NCI-H1417 (cell line): ENCODE results near the gene SQOR.

Source experiments
- DNase-seq, 3 experiments: peaks; one replicate each; lab custom pipeline; 2025; lab: John Stamatoyannopoulos, UW

The SQOR gene

GRCh38 chr15:45634432-45635190 lies at the start of gene SQOR:
Gene SQOR (plus strand): TSS chr15:45635029. CDS start chr15:45658924, 23,895 bp downstream.
- DNase-seq: peak in 2 of 3 experiments; percentile 36 to 52

DNA sequence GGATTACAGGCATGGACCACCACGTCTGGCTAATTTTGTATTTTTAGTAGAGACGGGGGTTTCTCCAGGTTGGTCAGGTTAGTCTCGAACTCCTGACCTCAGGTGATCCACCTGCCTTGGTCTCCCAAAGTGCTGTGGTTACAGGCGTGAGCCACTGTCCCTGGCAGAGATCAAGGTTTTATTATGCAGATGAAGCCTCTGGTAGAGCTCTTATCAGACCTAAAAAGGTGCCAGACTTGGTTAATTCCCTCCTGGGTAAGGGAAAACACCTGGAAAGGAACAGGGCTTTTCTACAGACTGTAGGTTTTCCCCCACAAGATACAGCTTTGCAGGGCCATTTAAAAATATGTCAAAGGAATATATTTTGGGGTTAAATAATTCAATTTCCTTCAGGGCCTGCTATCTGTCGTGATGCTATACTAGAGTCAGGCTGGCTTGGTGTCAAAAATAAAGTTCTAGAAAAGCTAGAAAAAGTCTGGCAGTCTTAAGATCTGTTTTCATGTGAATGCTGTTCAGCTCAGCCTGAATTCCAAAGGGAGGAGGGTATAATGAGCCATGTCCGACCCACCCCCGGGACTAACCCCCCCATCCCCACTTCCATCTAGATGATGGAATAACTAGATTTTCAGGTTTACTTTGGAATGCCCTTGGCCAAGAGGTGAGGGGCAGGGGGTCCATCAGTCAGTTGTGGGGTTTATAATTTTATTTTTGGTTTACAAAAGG lies 49.6 kb upstream of the SQOR start:
- no peak for DNase-seq

DNA sequence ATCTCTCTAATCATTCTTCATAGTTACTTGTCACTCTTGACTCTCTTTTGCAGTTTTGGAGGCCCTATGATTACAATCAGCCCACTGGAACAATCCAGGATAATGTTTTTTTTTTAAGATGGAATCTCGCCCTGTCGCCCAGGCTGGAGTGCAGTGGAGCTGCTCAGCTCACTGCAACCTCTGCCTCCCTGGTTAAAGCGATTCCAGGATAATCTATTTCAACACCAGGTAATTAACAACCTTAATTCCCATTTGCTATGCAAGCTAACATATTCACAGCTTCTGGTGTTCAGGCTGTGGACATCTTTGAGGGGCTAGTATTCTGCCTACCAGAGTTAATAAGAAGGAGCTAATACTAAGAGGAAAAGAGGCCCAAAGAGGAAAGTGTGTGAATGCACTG lies 48.7 kb upstream of the SQOR start:
- DNase-seq: no peak

GRCh38 chr15:45586601-45587094 lies 48.2 kb upstream of the SQOR start:
- no peak for DNase-seq

- DNase-seq: peak; percentile 80 to 92 (median 84)
Observed at GRCh38 chr15:45587095-45587862, 47.5 kb upstream of the SQOR start, which contains the start of gene BLOC1S6. Gene BLOC1S6 (plus strand): TSS chr15:45587379. CDS start chr15:45587444, 65 bp downstream.

DNA sequence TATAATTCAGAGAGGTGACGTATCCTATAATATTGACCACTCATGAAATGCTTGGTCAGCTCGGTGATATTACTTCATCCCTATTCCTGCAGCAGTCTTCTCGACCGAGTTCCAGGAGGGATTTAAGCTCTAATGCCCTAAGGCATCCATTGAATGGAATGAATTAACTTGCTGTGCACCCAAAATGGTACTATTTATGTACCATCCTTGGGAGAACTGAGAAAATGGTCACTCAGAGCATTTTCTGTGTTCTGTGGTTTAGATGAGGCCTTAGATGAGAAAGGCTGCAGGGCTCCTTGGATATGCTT lies 47.0 kb upstream of the SQOR start:
- DNase-seq: no peak

DNA sequence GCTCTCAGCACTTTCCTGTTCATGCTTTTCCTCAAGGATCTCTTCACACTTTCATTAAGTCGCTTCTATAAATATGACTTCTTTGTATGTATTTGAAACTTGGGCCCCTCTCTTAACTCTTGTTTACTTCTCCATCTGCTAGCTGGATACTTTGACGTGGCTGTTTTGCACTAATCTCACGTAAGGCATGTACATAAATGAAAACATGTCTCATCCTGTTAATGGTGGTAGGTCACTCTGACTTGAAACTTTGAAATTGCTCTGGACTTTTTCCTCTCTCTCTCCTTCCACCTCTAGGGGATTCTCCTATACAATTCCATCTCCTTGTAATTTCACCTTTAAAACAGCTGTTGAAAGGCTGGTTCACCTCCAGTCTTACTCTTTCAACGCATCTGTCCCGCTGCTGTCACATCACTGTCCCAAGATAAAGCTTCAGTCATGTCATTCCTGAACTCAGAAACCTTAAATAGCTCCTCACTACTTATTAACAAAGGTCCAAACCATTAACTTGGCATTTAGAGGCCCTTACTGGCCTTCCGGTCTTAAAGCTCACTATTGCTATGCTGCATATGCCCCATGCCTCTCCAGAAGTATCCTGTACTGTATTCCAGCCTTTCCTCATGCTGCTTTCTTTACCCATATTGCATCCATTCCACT lies 46.5 kb upstream of the SQOR start:
- DNase-seq: no peak

GRCh38 chr15:45589256-45589655 lies 45.6 kb upstream of the SQOR start:
- DNase-seq: no peak

DNA sequence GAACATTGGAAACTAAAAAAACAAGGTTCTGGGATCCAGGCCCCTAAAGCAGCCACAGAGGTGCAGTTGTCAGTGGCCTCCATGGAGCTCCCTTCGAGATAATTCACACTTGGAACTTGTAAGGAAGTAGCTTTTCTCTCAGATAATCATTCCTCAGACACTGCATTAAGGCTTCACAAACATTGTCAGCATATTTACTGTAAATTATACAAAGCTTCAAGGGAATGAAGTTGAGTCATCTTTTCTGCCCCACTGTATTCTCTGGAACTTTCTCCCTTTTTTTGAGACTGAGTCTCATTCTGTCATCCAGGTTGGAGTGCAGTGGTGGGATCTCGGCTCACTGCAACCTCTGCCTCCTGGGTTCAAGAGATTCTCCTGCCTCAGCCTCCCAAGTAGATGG lies 40.5 kb upstream of the SQOR start:
- no peak for DNase-seq

DNA sequence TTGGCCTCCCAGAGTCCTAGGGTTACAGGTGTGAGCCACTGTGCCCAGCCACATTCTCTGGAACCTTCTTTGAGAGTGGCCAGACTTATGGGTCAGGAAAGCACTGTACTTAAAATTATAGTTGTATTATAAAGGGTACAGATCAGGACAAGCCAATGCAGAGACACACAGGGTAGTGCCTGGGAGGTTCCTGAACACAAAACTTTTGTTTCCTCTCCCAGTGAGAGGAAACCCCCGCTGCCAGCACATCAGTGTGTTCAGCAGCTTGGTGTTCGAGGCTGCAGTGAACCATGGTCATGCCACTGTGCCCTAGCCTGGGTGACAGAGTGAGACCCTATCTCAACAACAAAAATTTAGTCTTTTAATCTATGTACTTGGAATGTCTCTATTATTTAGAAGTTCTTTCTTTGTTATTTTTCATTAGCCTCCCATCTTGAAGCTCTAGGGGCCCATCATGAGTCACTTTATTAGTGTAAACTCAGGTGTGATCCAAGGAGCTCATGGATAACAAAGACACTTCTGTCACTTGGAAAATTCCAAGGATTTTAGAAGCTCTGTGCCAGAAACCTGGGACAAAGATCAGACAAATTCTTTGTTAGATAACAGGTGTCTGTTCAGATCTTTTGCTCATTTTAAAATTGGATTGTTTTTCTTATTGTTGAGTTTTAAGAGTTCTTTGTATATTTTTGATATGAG lies 39.8 kb upstream of the SQOR start:
- DNase-seq: no peak

GRCh38 chr15:45603881-45604280 lies 30.9 kb upstream of the SQOR start:
- no peak for DNase-seq

GRCh38 chr15:45604326-45604725 lies 30.5 kb upstream of the SQOR start:
- DNase-seq: no peak

DNA sequence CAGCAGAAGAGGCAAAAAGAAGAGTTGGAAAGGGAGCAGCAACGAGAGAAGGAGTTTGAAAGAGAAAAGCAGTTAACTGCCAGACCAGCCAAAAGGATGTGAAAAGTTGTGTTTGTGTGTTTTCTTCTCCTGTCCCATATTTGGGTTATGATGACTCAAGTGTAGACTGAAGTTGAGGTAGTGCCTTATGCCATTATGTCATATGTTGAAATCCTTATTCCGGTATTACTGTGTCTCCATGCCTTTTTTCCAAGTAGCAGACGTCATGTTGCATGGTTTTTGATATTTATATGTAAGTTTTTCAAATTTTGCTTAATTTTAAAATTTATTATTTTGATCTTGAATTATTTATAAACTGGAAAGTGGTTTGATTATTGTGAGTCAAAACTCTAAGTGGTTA lies 28.4 kb upstream of the SQOR start:
- no peak for DNase-seq

GRCh38 chr15:45606841-45607240 lies 28.0 kb upstream of the SQOR start:
- DNase-seq: no peak

GRCh38 chr15:45611305-45611704 lies 23.5 kb upstream of the SQOR start:
- peak in 1 of 3 experiments; percentile 1 for DNase-seq

DNA sequence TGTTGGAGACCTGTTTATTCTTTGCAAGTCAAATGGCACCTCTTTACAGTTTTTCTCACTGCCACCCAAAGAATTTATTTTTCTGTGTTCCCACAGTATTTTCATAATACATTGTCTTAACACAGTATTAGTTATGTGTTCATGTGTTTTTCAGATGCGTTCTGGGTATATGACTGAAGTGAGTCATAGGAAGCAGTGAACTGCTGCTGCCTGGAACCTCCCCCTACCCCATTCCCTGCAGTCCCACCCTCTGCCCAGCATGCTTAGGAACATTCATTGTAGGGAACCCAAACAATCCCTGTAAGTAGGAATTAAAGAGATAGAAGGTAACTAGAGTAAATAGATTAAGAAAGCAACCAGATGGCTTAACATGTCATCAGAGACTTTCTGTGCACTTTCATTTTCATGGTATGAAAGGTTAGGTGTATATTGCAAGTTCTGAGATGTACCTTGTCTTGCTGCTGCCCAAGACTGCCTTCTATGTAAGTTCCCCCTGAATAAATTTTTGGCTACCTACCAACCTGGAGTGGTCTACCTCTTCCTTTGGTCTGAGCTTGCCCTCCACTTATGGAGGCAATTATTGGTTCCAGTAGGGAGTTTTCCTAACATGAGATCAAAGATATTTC lies 21.9 kb upstream of the SQOR start:
- no peak for DNase-seq

- DNase-seq: peak in 2 of 3 experiments; percentile 22 to 36
Observed at GRCh38 chr15:45616901-45617323, 17.9 kb upstream of the SQOR start.

- DNase-seq: peak in 2 of 3 experiments; percentile 62 to 85
Observed at GRCh38 chr15:45618813-45619212, 16.0 kb upstream of the SQOR start.

DNA sequence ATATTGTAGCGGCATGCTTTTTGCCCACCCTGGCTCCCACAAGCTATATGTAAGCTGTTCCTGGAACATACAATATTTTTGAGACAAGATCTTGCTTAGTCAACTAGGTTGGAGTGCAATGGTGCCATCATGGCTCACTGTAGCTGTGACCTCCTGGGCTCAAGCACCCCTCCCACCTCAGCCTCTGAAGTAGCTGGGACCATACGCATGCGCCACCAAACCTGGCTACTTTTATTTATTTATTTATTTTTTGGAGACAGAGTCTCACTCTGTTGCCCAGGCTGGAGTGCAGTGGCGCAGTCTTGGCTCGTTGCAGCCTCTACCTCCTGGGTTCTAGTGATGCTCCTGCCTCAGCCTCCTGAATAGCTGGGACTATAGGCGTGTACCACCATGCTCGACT lies 6.7 kb upstream of the SQOR start:
- DNase-seq: no peak

DNA sequence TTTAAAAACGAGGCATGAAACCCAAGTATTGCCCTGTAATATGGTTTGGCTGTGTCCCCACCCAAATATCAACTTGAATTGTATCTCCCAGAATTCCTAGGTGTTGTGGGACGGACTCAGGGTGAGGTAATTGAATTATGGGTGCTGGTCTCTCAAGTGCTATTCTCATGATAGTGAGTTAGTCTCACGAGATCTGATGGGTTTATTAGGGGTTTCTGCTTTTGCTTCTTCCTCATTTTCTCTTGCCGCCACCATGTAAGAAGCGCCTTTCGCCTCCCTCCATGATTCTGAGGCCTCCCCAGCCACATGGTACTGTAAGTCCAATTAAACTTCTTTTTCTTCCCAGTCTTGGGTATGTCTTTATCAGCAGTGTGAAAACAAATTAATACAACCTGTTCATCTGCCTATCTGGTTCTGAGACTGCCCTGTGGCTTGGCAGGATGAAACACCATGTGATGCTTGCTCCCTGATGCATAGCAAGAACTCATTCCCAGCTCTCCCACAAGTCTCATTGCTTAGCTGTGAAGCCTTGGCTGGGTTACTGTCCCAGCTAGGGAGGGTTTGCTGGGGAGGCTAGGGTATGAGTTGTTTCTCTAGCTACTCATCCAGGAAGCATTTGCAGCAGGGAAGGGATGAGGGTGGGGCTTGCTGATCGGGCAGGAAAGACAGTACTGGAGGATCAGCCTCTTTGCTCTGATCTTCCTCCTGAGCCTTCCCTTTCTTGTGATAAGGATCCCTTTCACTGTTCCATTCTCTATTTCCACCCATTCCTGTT lies 3.7 kb upstream of the SQOR start:
- no peak for DNase-seq
